H1 (cell line): ENCODE measurements around the gene RBM4B. TPM values are rescaled to one million over a fixed set of nuclear protein-coding genes. Genes with fewer than 3 reads are reported as not detected.
"Not testable (repeated sequence)": the region's sequence is repeated elsewhere in the genome, so short reads cannot be mapped to it uniquely, and the experiment has no call there.

Source experiments
- CTCF ChIA-PET: fragments of 300-600 bp; sonication (Branson Sonifier 250); formaldehyde crosslinking; loops from one replicate; lab custom pipeline; 2021; ENCODE audit not compliant: partially characterized antibody; lab: Charles Lee
- POLR2A ChIA-PET: fragments of 300-600 bp; sonication (Branson Sonifier 250); formaldehyde crosslinking; loops from one replicate; lab custom pipeline; 2021; ENCODE audit warnings: inconsistent platforms; ENCODE audit not compliant: partially characterized antibody; lab: Charles Lee
- DNase-seq, 2 experiments: peaks; one replicate each; pipeline versions ENCODE4 v3.0.0 to v3.0.0-alpha.2; 2010 to 2022; ENCODE audit warnings: low spot score in 2 of 2, low read depth in 1 of 2, mixed read lengths in 1 of 2
- FAIRE-seq: peaks from 2 replicates; lab custom pipeline; 2011; peaks lifted over from hg19 to GRCh38; lab: Jason Lieb, UNC
- H2AFZ ChIP-seq: 2 replicates; pipeline ENCODE4 v1.8.1; 2012; ENCODE audit warnings: low read length, inconsistent platforms
- H2AK5ac ChIP-seq: 2 replicates; pipeline ENCODE4 v1.6.1; 2013; ENCODE audit warnings: low read depth, low read length
- H2BK120ac ChIP-seq: replicated peaks from 2 replicates; pipeline ENCODE3; 2013; ENCODE audit warnings: low read depth, low read length, inconsistent platforms
- H2BK12ac ChIP-seq: 2 replicates; pipeline ENCODE4 v1.6.1; 2013; ENCODE audit warnings: low read depth, low read length
- H2BK15ac ChIP-seq: 2 replicates; pipeline ENCODE4 v1.6.1; 2013; ENCODE audit warnings: low read length
- H2BK20ac ChIP-seq: 2 replicates; pipeline ENCODE4 v1.6.1; 2013; ENCODE audit warnings: low read length
- H2BK5ac ChIP-seq: 2 replicates; pipeline ENCODE4 v1.6.1; 2013; ENCODE audit warnings: low read depth, low read length
- H3K14ac ChIP-seq: 2 replicates; pipeline ENCODE4 v1.6.1; 2013; ENCODE audit warnings: inconsistent platforms; ENCODE audit not compliant: insufficient read length
- H3K18ac ChIP-seq: 2 replicates; pipeline ENCODE4 v1.6.1; 2013; ENCODE audit warnings: low read length; ENCODE audit errors: extremely low read depth
- H3K23ac ChIP-seq: 2 replicates; pipeline ENCODE4 v1.6.1; 2013; ENCODE audit warnings: inconsistent platforms; ENCODE audit not compliant: insufficient read length
- H3K23me2 ChIP-seq: 2 replicates; pipeline ENCODE4 v1.6.1; 2013; ENCODE audit warnings: low read depth, low read length
- H3K27ac ChIP-seq: 2 replicates; pipeline ENCODE4 v1.6.1; 2011; ENCODE audit warnings: low read depth, low read length, inconsistent platforms
- H3K27me3 ChIP-seq, 4 experiments: replicated peaks in 1 of 4; 1 replicate in 1 of 4; 2 replicates in 3 of 4; pipeline versions ENCODE4 v1.6.1 to v1.8.1; 2011 to 2013; ENCODE audit warnings: low read length in 3 of 4, mild to moderate bottlenecking in 3 of 4, inconsistent platforms in 2 of 4, mixed read lengths in 2 of 4, moderate library complexity in 1 of 4; ENCODE audit not compliant: control insufficient read depth in 3 of 4, insufficient read depth in 3 of 4; ENCODE audit errors: extremely low read depth in 1 of 4
- H3K36me3 ChIP-seq, 4 experiments: 2 replicates each; pipeline versions ENCODE4 v1.6.1 to v1.8.1; 2011 to 2013; ENCODE audit warnings: mild to moderate bottlenecking in 4 of 4, low read length in 3 of 4, moderate library complexity in 2 of 4, control low read depth in 1 of 4, inconsistent platforms in 1 of 4; ENCODE audit not compliant: insufficient read depth in 4 of 4, control insufficient read depth in 2 of 4
- H3K4ac ChIP-seq: replicated peaks from 2 replicates; pipeline ENCODE3; 2013; ENCODE audit warnings: low read length, low read depth, mixed read lengths, inconsistent platforms; ENCODE audit not compliant: insufficient read length
- H3K4me1 ChIP-seq, 4 experiments: replicated peaks in 1 of 4; 1 replicate in 1 of 4; 2 replicates in 3 of 4; pipeline versions ENCODE4 v1.6.1 to v1.8.1; 2011 to 2013; ENCODE audit warnings: low read length in 3 of 4, inconsistent platforms in 2 of 4, mixed read lengths in 1 of 4; ENCODE audit not compliant: insufficient read depth in 4 of 4, control insufficient read depth in 3 of 4
- H3K4me2 ChIP-seq, 2 experiments: 2 replicates each; pipeline versions ENCODE4 v1.6.1 to v1.8.1; 2011 to 2013; ENCODE audit warnings: low read depth in 2 of 2, low read length in 2 of 2, control low read depth in 1 of 2, inconsistent platforms in 1 of 2, mild to moderate bottlenecking in 1 of 2; ENCODE audit not compliant: insufficient read depth in 1 of 2
- H3K4me3 ChIP-seq, 4 experiments: fragments of 200-600, 300-600 bp in 1 of 4; sonication (generic), shearing (Covaris generic), sonication (Bioruptor Twin) in 1 of 4; 2 replicates each; pipeline versions ENCODE4 v1.5.1 to v1.8.1; 2011 to 2016; ENCODE audit warnings: low read length in 4 of 4, low read depth in 3 of 4, control low read depth in 2 of 4, inconsistent platforms in 2 of 4, mild to moderate bottlenecking in 2 of 4, mixed read lengths in 1 of 4, moderate library complexity in 1 of 4; ENCODE audit not compliant: insufficient read depth in 2 of 4; ENCODE audit errors: extremely low read depth in 1 of 4
- H3K56ac ChIP-seq: replicated peaks from 2 replicates; pipeline ENCODE3; 2013; ENCODE audit warnings: low read depth, mild to moderate bottlenecking, mixed read lengths, low read length, inconsistent platforms; ENCODE audit not compliant: insufficient read length
- H3K79me1 ChIP-seq: 2 replicates; pipeline ENCODE4 v1.6.1; 2013; ENCODE audit warnings: low read depth, low read length, control low read depth
- H3K79me2 ChIP-seq, 2 experiments: 2 replicates each; pipeline versions ENCODE4 v1.6.1 to v1.8.1; 2012 to 2013; ENCODE audit warnings: low read length in 2 of 2, mild to moderate bottlenecking in 2 of 2, inconsistent platforms in 1 of 2; ENCODE audit not compliant: insufficient read depth in 2 of 2, control insufficient read depth in 1 of 2
- H3K9ac ChIP-seq, 4 experiments: replicated peaks in 1 of 4; 1 replicate in 1 of 4; 2 replicates in 3 of 4; pipeline versions ENCODE4 v1.6.1 to v1.8.1; 2011 to 2013; ENCODE audit warnings: low read depth in 3 of 4, low read length in 3 of 4, control low read depth in 2 of 4, mild to moderate bottlenecking in 2 of 4, moderate library complexity in 2 of 4, inconsistent platforms in 1 of 4; ENCODE audit errors: extremely low read depth in 1 of 4
- H3K9me3 ChIP-seq, 2 experiments: 2 replicates each; pipeline versions ENCODE4 v1.6.1 to v1.8.1; 2012 to 2013; ENCODE audit warnings: mild to moderate bottlenecking in 2 of 2, moderate library complexity in 2 of 2, control low read depth in 1 of 2, inconsistent platforms in 1 of 2, low read depth in 1 of 2, low read length in 1 of 2, mixed read lengths in 1 of 2; ENCODE audit not compliant: insufficient read depth in 2 of 2
- H4K20me1 ChIP-seq, 2 experiments: replicated peaks in 1 of 2; 2 replicates each; pipeline versions ENCODE3 to v1.8.1; 2011 to 2013; ENCODE audit warnings: inconsistent platforms in 2 of 2, low read length in 2 of 2, mild to moderate bottlenecking in 1 of 2; ENCODE audit not compliant: insufficient read depth in 2 of 2, control insufficient read depth in 1 of 2
- H4K5ac ChIP-seq: 2 replicates; pipeline ENCODE4 v1.6.1; 2013; ENCODE audit warnings: low read length, low read depth, mixed read lengths, inconsistent platforms; ENCODE audit not compliant: insufficient read length
- H4K8ac ChIP-seq: 2 replicates; pipeline ENCODE4 v1.8.0; 2013; ENCODE audit warnings: mild to moderate bottlenecking, moderate library complexity, low read length, inconsistent platforms; ENCODE audit not compliant: insufficient read depth; ENCODE audit errors: extremely low read depth
- H4K91ac ChIP-seq: replicated peaks from 2 replicates; pipeline ENCODE3; 2013; ENCODE audit warnings: low read length, mixed read lengths, inconsistent platforms; ENCODE audit not compliant: insufficient read length
- POLR2A ChIP-seq, 2 experiments: IDR thresholded peaks; 1 replicate in 1 of 2; 2 replicates in 1 of 2; pipeline ENCODE4 v1.6.1; 2011; ENCODE audit warnings: low read depth in 2 of 2, low read length in 2 of 2, mild to moderate bottlenecking in 2 of 2; ENCODE audit errors: control extremely low read depth in 1 of 2
- POLR2AphosphoS5 ChIP-seq: IDR thresholded peaks from 2 replicates; pipeline ENCODE4 v1.6.1; 2011; ENCODE audit warnings: low read depth, low read length
- WGBS, 2 experiments: shearing (Covaris generic) in 1 of 2; methylation state at CpG; one replicate each; pipeline versions ENCODE4 v1.1.6 to v1.1.7; 2013 to 2015; ENCODE audit warnings: low lambda C conversion rate in 2 of 2, mixed read lengths in 2 of 2, inconsistent platforms in 1 of 2, low coverage in 1 of 2, missing lambda C conversion rate in 1 of 2; ENCODE audit not compliant: insufficient replicate concordance in 2 of 2, insufficient coverage in 1 of 2, insufficient read length in 1 of 2; ENCODE audit errors: extremely low coverage in 1 of 2, missing lambda C conversion rate in 1 of 2; 5-methylcytosine and 5-hydroxymethylcytosine counted together
- polyA plus RNA-seq, 7 experiments: library from polyadenylated mRNA; depleted of rRNA in 3 of 7; stranded (reverse) in 5 of 7; unstranded in 2 of 7; fragments of >200 nt in 5 of 7; fragments of 200-250 nt in 2 of 7; gene quantifications; 1 replicate in 5 of 7; 2 replicates in 1 of 7; 4 replicates in 1 of 7; pipeline versions ENCODE4 v1.2.1 to v1.2.3, GENCODE V29; 2011 to 2013; ENCODE audit warnings: missing spikeins in 2 of 7, mixed read lengths in 2 of 7
- total RNA-seq: library from RNA; stranded (reverse); fragmentation: NEBNext Ultra II Directional; extraction: Animal tissue kit (Norgen Biotek cat#: 25700); gene quantifications from 2 replicates; pipeline ENCODE4 v1.2.1, GENCODE V29; 2021

Gene RBM4B
- total and polyA plus RNA-seq, 2 of the 8 experiments (the other 6 are each of a cell fraction or from before 2014, with no cell fraction given), result 27.5 to 30.5 TPM

DNA sequence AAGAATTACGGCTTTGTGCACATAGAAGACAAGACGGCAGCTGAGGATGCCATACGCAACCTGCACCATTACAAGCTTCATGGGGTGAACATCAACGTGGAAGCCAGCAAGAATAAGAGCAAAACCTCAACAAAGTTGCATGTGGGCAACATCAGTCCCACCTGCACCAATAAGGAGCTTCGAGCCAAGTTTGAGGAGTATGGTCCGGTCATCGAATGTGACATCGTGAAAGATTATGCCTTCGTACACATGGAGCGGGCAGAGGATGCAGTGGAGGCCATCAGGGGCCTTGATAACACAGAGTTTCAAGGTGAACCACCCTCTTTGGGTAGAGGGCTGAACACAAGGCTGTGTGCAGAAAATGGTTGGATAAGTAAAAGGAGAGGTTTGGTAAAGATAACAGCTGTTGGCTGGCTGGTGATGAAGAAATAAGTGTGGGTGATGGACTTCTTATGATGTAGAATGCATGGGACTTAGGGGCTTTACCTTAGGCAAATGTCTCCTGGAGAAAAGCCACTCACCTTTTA is 37.8 kb downstream of the RBM4B start:
- H3K79me2 ChIP-seq, result peaks cover 58 to 78% of the 10 kb centered on the region in 2 experiments
- H2BK120ac ChIP-seq, CTCF ChIA-PET, H2BK15ac ChIP-seq, H4K91ac ChIP-seq, H2BK12ac ChIP-seq, FAIRE-seq, H3K27me3 ChIP-seq, H2BK5ac ChIP-seq, H2BK20ac ChIP-seq, H2AK5ac ChIP-seq, H3K14ac ChIP-seq, H3K23ac ChIP-seq: not testable (repeated sequence)
- peaks cover 28 to 57% (median 44%) of the 10 kb centered on the region in 4 experiments for H3K36me3 ChIP-seq
- POLR2A ChIA-PET, result interaction anchor here (1.3 to 66.2 kb wide), 8 partner anchors 3 to 107 kb away, joined by 3 to 2165 read pairs (median 30); partner anchors contain the start of genes ACTN3, CCDC87, CCS and CTSF
- H4K20me1 ChIP-seq, result peaks cover 38 to 47% of the 10 kb centered on the region in 2 experiments
- TF ChIP-seq POLR2AphosphoS5 (0 out of 2 replicates have a peak, but pooled peaks have one; percentile 22), POLR2A (IDR thresholded peaks at IDR 0.05; ENCODE audit: control extremely low read depth in 1 of 2, low read depth in 2 of 2, low read length in 2 of 2) (peak in 1 of 2 experiments; percentile 39; a peak in 1 of 3 replicates)
- TF ChIP-seq, all 59 proteins: peak for 2; not testable (repeated sequence) for 57
- not testable (repeated sequence) for H2AFZ ChIP-seq, H4K8ac ChIP-seq, H3K9me3 ChIP-seq, DNase-seq, H3K27ac ChIP-seq, H3K18ac ChIP-seq, H4K5ac ChIP-seq, H3K56ac ChIP-seq, H3K4ac ChIP-seq, H3K79me1 ChIP-seq
- Histone ChIP-seq H3K9ac (peak overlapping the region in 1 of 4 experiments; percentile 36; a peak in 1 of 7 replicates), H3K4me1 (peaks cover 0 to 24% (median 15%) of the 10 kb centered on the region in 4 experiments; a peak in 5 of 7 replicates), H3K4me3 (peak overlapping the region; percentile 84 to 98 (median 94); a peak in 7 of 8 replicates), H3K23me2 (peaks cover 10% of the 10 kb centered on the region), H3K4me2 (peak overlapping the region; percentile 65 to 67)
- 91% methylated on average over 10 of the region's 10 CpGs; no CpG with 5 or more reads in 1 of the 2 experiments for WGBS, 2 experiments
